Progenitor cell of endocrine pancreas (in vitro differentiated cells): Measurements from ENCODE around the gene GPATCH2L. TPM values are rescaled to one million over a fixed set of nuclear protein-coding genes. Genes with fewer than 3 reads are reported as not detected.
A peak's percentile ranks its signal among the peaks of the same experiment; 100 is the strongest.

Source experiments
- DNase-seq: peaks from one replicate; pipeline ENCODE4 v3.0.0; 2021; ENCODE audit warnings: low spot score; ENCODE audit not compliant: unreplicated experiment
- H3K27ac Mint-ChIP-seq: 2 replicates; pipeline ENCODE4 v1.8.0; 2021; ENCODE audit warnings: mild to moderate bottlenecking, moderate library complexity, mixed read lengths
- H3K27me3 Mint-ChIP-seq: 2 replicates; pipeline ENCODE4 v1.8.0; 2021; ENCODE audit warnings: mixed read lengths
- H3K36me3 Mint-ChIP-seq: 2 replicates; pipeline ENCODE4 v1.8.0; 2022; ENCODE audit warnings: mixed read lengths; ENCODE audit not compliant: insufficient read depth
- H3K4me1 Mint-ChIP-seq: 2 replicates; pipeline ENCODE4 v1.8.0; 2021; ENCODE audit warnings: low read depth, mixed read lengths
- H3K4me3 Mint-ChIP-seq: 2 replicates; pipeline ENCODE4 v1.8.0; 2021; ENCODE audit warnings: low read depth, mild to moderate bottlenecking, moderate library complexity, mixed read lengths
- H3K9me3 Mint-ChIP-seq: 2 replicates; pipeline ENCODE4 v1.8.0; 2021; ENCODE audit warnings: low read depth, mixed read lengths
- CTCF ChIP-seq: fragments of 200-600 bp; sonication (generic); IDR thresholded peaks from one replicate; pipeline ENCODE4 v1.5.0; 2021; ENCODE audit warnings: antibody characterized with exemption, mild to moderate bottlenecking; ENCODE audit not compliant: unreplicated experiment
- total RNA-seq: library from RNA; stranded (reverse); gene quantifications from 2 replicates; pipeline ENCODE4 v1.2.1, GENCODE V29; 2021

The GPATCH2L gene
- total RNA-seq, 1 donor from 2014 or later = 73.3 TPM

GRCh38 chr14:76169776-76170175 is 18.1 kb downstream of the GPATCH2L start:
- Mint-ChIP-seq H3K36me3 (peaks cover 25% of the 10 kb centered on the region), H3K27ac (no peak overlapping the region), H3K4me3 (no peak overlapping the region), H3K9me3 (no peaks in the 10 kb centered on the region), H3K4me1 (no peaks in the 10 kb centered on the region), H3K27me3 (no peaks in the 10 kb centered on the region)
- no peak for TF ChIP-seq CTCF
- no peak for DNase-seq

GRCh38 chr14:76174982-76175381 is 23.3 kb downstream of the GPATCH2L start:
- peaks cover 38% of the 10 kb centered on the region for H3K36me3 Mint-ChIP-seq
- no peak for TF ChIP-seq CTCF
- no peak overlapping the region for H3K27ac Mint-ChIP-seq
- no peak overlapping the region for H3K4me3 Mint-ChIP-seq
- no peak for DNase-seq
- H3K4me1 Mint-ChIP-seq = no peaks in the 10 kb centered on the region
- H3K9me3 Mint-ChIP-seq = no peaks in the 10 kb centered on the region
- H3K27me3 Mint-ChIP-seq = no peaks in the 10 kb centered on the region

GRCh38 chr14:76175942-76176341 is 24.2 kb downstream of the GPATCH2L start:
- H3K9me3 Mint-ChIP-seq = no peaks in the 10 kb centered on the region
- H3K36me3 Mint-ChIP-seq = peaks cover 35% of the 10 kb centered on the region

GRCh38 chr14:76181546-76181945 is 29.8 kb downstream of the GPATCH2L start:
- Mint-ChIP-seq H3K27me3 (no peaks in the 10 kb centered on the region), H3K4me1 (peaks cover 2% of the 10 kb centered on the region), H3K36me3 (peaks cover 47% of the 10 kb centered on the region), H3K4me3 (no peak overlapping the region), H3K27ac (no peak overlapping the region), H3K9me3 (no peaks in the 10 kb centered on the region)
- peak; percentile 14 for TF ChIP-seq CTCF
- DNase-seq = no peak

More at GRCh38 chr14:76175942-76176341, 24.2 kb downstream of the GPATCH2L start:
- Mint-ChIP-seq H3K27ac (no peak overlapping the region), H3K4me1 (no peaks in the 10 kb centered on the region), H3K27me3 (no peaks in the 10 kb centered on the region), H3K4me3 (no peak overlapping the region)
- no peak for TF ChIP-seq CTCF
- DNase-seq = no peak

- no peaks in the 10 kb centered on the region for H3K9me3 Mint-ChIP-seq
- no peak overlapping the region for H3K4me3 Mint-ChIP-seq
- H3K27ac Mint-ChIP-seq = no peak overlapping the region
- H3K27me3 Mint-ChIP-seq = no peaks in the 10 kb centered on the region
- H3K4me1 Mint-ChIP-seq = peaks cover 2% of the 10 kb centered on the region
- no peak for DNase-seq
- peaks cover 30% of the 10 kb centered on the region for H3K36me3 Mint-ChIP-seq
- TF ChIP-seq CTCF = no peak
Observed at GRCh38 chr14:76186308-76187027, 34.7 kb downstream of the GPATCH2L start.
